NCI-H446 treated with DMSO at 0.1 percent for 48 hours (cell line): Measurements from ENCODE around the gene CACNA1S.
A peak's percentile ranks its signal among the peaks of the same experiment; 100 is the strongest.

ENCODE experiments used
- DNase-seq: peaks from one replicate; lab custom pipeline; 2025; lab: John Stamatoyannopoulos, UW

Gene CACNA1S

DNA sequence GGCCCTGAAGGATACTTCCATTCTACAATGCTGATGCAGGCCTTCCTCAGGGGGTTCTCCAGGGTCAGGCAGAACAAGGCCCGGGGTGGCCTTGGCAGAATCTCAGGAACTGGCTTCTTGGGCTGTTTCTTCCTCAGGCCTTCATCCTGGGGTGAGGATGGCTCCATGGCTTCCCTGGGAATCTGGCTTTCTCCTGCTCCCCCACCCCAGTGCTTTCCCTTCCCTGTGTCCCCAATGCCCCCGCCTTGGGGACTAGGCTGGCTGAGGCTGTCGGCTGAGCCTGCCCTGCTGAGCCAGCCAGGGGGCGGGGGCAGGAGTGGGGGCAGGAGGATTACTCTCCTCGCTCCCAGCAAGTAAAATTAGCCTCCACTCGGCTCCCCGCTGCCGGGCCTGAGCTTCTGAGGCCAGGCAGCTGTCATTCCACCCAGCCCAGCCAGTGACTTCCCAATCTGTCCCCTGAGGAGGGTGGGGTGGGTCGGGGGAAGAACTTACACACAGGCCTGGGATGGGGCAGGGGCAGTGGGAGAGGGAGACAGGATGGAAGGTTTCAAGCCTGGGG lies at the start of gene CACNA1S:
TSS of gene CACNA1S (minus strand) at position 254 of the 559 bp plus-strand sequence. CDS start at position 167, 87 bp downstream.
- DNase-seq = no peak

DNA sequence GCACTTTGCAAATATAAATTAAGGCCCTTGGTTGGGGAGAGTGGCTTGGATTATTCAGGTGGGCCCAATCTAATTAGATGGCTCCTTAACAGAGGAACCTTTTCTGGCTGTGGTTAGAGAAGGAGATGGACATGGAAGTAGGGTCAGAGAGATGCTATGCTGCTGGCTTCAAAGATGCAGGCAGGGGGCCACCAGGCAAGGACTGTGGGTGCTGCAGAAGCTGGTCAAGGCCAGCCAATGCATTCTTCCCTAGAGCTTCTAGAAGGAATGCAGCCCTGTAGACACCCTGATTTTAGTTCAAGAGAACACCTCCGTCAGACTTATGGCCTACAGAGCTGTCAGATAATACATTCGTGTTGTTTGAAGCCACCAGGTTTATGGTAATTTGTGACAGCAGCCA lies 45.7 kb upstream of the CACNA1S start:
- no peak for DNase-seq

DNA sequence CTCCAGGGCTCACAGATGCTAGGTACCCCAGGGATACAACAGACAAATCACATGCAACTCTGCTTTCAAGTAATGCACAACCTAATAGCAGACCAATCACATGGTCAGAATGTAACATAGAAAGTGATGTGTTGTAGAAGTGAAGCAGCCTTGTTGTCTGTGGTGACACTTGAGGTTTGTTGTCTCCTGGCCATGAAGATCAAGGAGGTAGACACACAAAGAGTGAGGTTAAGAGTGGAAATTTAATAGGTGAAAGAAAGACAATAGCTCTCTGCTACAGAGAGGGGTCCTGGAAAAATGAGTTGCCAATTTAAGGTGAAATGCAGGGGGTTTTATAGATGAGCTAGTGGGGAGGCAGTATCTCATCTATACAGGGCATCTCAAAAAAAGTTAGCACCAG lies 44.6 kb upstream of the CACNA1S start:
- DNase-seq = no peak

DNA sequence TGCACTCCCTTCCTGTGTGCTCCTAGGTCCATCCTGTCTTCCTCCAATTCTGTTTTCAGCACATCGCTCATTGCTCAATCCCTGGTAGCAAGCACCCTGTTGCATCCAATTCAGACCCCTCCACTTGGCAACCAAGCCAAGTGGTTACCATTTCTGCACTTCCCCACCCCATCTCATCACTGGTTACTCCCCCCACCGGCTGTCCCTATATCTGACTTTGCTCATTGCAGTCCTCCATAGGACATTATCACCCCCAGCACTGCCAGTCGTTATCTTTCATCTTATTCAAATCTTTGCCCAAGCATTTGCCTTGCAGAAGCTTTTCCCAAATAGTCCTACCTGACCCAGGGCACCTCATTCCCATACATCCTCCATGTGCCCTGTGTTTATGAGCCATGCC lies 44.1 kb upstream of the CACNA1S start:
- DNase-seq = no peak

DNA sequence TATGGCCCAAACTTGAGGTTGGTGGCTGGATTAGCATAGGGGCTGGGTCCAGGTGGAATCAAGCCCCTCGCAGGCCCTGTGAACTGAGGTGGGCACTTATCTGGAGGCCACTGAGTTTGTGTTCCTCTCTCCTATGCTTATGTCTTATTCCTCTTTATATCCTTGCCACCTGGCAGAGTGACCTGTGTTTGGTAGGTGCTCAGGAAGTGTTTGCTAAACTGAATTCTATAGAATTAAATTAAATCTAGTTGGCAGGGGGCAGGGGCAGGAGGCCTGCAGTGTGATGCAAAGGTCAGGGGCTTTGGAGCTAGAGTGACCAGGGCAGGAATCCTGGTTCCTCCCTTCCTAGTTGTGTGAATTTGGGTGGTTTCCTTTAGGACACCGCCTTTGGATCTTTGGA lies 43.1 kb upstream of the CACNA1S start:
- DNase-seq = no peak

DNA sequence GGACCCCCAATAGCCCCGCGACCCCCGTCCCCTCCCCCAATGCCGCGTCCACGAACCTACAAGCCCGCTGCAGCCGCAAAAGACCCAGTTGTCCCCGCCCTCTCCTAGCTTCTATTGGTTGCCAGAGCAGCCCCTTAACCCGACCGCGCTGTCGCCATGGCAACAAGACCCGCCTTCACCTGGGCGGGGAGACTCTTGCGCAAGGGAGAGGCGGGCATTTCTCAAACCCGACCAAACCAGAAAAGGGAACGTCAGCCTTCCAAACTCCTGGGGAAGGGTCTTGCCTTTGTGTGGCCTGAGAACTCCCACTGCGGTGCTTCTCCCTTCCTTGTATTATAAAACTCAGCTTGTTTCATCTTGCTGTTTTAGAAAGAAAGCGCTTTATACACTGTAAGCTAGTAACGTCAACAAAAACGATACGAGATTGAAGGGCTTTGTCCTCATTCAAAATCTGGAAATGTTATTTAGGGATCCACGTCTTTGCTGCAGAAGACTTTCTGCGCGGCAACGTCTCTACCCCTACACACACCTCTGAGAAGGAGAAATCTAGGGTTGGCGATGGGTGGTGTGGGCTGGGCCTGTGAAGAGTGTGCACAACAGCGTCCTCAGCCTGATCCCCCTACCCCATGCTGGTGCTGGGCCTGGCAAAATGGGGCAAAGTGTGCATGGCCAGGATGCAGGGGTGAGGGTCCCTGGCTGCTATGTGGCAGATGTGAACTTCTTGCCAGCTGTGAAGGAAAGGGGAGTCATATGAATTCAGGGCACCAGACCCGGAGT lies 42.4 kb upstream of the CACNA1S start, which contains the start of gene TMEM9:
TSS of gene TMEM9 (minus strand) at position 86 of the 777 bp plus-strand sequence. CDS start 551 bp downstream, outside the sequence.
- DNase-seq = peak; percentile 92

DNA sequence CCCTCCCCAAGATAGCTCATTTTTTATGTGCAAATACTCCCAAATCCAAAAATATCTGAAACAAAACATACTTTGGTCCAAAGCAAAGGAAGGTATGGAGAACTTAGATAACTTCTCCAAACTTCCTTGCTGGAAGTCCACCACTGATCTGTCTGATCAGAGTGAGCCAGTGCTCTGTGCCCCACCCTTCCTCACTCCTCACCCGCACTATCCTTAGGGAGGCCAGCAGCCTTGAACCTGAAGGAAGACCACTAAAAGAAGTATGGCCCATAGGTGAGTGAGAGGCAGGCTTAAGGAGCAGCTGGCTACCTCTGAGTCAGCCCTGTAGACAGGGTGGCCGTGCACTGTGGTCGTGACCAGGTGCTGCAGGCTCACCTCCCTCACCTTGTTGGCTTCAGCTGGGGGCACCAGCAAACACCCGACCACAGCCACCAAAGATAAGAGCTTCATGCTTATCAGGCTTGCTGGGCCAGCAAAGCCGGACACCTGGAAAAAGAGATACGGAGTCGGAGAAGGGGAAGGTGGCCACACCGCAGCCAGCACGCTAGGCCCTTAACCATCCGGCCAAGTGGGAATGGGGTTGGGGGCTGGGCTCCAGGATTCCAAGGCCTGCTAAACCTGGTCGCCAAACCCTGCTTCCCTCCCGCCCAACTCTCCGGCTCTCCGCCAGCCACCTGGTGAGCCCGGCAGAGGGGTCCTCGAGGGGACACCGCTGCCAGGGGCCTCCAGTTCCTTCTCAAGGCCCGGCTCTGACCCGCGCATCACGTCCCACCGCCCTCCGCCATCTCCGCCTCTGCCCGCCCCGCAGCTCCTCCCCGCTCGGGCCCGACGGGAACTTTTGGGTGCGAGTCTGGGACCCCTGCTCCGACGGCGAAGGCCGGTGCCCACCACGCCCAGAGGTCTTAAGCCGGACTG lies 41.5 kb upstream of the CACNA1S start:
- no peak for DNase-seq

DNA sequence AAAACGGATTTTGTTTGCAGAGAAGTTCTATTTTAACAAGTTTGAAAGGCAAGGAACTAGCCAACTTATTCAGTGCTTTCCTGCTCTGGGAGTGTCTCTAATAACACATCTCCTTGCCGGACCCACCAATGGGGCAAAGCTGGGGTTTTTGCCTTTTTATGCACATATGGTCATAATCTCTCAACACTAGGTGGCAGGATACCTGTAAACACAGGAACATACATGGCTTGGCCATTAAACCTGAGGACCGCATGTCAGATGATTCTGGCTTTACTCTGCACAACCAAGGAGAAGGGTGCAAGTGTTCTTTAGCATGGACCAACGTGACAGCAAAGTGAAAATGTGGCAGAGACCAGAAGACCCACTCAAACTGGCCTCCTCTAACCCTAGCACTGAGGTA lies 37.2 kb upstream of the CACNA1S start:
- no peak for DNase-seq

DNA sequence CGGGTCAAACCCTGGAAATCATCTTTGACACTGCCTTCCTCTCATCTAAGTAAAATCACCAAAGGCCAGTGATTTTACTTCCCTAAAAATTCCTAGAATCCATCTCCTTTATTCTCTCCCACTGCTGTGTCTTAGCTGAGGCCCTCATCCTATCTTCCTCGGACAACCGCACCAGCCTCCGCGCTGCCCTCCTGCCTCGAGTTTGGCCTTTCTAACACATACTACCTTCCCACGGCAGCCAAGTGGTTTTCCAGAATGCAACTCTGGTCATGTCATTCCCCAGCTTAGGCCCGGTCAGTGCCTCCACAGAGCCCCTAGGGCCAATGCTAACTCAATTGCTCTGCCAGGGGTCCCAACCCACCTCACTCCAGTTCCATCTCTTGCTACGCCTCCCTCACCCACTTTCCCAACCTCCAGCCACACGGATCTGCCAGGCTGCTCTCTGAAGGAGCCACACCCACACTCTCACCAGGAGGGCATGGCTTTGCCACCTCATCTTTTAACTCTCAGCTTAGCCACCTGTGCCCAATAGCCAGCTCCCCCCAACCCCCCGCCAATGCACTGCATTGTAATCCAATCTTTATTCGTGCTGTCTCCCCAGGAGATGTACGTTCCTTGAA lies 35.3 kb upstream of the CACNA1S start:
- DNase-seq = no peak

DNA sequence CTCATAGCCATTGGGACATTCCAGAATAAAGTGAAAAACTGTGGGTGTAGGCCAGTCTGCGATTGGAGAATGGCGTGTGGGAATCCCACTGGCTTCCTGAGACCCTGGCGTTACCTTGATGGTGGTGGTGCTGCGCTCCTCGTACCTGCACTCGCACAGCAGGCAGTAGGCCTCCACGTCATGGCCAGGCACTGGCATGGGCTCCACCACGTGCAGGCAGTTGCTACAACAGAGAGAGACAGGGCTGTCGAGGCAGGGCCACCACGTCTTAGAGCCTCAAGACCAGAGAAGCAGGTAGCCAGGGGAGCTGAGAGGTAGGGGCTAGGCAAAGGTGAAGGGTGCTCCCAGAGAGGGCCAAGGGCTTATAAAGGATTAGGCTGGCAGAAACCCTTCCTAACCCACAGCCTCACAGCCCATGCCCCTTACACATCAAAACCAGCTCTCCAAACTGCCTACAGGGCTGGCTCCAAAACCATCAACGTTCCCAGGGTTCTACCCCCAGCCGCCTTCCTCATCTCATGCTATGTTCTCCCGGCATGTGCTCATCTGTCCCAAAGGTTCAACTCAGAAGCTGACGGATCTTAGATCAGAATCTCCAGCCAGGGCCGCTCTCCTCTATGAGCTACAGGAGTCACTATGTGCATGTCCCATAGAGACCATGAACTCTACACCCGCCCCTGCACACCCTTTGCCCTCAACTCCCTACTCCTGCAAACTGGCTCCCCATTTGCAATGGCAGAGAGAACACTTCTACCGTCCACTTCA lies 34.6 kb upstream of the CACNA1S start:
- DNase-seq = no peak

DNA sequence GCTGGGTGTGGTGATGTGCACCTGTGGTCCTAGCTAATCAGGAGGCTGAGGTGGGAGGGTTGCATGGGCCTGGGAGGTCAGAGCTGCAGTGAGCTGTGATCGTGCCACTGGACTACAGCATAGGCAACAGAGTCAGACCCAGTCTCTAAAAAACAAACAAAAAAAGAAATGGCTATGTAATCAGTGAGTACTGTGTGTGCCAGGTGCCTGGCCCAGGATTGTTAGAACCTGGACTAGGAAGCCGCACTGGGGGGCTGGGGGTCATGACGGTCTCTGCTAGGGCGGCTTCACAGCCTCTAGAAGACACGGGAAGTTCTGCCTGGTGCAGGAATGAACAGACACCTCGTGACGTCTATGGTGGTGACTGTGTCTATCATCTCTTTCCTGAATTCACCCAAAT lies 33.6 kb upstream of the CACNA1S start:
- no peak for DNase-seq

DNA sequence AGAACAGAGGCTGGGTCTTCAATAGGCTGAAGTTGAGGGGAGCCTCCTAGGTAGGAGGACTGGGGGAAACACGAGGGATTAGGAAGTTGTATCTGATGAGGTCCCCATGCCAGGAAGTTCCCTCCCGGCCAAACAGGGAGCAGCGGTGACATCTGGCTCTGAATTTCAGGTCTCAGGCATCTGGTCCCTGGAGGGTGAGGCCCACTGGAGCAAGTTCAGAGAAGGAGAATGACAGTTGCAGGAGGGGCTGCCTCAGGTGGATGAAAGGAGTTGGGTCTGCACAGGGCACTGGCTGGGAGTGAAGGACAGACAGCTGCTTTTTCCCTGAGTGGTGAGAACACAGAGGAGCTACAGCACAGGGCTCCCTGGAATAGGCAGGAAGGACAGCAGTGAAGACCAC lies 32.9 kb upstream of the CACNA1S start:
- no peak for DNase-seq

DNA sequence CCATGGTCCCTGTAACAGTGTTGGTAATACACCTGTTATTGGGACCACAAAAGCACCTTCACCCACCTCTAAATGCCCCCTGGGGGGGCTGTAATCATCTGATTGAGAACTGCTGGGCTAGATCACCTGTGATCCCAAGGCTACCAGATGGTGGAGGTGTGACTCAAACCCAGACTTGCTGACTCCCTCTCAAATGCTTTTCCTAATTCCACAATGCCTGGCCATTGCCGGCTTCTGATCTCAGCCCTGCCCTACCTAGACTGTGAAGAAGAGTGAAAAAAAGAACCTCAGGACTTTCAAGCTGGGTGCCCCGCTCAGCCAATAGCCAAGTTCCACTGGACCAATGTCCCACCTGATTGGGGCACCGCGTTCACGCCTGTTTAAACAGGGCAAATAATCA lies 32.5 kb upstream of the CACNA1S start:
- no peak for DNase-seq

DNA sequence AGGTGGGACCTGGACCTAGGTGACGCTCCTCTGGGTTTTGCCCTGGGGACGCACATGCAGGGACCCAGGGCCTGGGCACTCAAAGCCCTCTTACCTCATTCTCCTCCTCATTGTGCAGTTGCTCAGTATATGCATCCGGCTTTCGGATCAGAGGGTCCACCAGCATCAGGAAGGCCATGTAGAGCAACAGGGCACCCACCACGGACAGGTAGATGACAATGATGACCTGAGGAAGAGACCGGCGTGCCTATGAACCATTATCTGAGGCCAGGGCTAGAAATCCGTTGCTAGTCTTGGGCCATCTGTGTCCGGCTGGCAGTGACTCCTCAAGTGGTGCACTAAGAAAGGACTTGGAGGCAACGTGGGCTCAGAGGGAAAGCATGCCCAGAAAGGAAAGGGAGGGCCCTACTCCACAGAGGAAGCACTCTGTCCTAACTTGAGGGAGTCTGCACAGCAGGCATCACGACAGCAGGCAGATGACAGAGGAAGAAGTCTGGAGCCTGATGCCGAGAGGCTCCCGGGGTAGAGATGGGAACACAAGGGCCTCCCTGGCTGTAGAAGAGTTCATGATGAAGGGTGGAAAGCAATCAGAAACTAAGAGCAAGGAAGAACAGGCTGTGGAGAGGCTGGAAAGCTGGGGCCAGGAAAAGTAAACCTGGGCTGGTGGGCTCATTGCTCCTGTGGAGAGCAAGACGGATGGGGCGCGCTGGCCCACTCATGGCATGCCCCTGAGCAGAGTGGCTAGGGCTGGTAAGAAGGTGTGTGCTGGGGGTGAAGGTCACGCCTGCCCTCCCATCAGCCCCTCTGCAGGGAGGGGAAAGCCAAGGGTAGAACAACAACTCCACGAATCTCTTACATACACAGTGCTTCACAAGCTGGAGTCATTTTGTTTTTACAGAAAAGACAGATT lies 31.8 kb upstream of the CACNA1S start:
- no peak for DNase-seq

DNA sequence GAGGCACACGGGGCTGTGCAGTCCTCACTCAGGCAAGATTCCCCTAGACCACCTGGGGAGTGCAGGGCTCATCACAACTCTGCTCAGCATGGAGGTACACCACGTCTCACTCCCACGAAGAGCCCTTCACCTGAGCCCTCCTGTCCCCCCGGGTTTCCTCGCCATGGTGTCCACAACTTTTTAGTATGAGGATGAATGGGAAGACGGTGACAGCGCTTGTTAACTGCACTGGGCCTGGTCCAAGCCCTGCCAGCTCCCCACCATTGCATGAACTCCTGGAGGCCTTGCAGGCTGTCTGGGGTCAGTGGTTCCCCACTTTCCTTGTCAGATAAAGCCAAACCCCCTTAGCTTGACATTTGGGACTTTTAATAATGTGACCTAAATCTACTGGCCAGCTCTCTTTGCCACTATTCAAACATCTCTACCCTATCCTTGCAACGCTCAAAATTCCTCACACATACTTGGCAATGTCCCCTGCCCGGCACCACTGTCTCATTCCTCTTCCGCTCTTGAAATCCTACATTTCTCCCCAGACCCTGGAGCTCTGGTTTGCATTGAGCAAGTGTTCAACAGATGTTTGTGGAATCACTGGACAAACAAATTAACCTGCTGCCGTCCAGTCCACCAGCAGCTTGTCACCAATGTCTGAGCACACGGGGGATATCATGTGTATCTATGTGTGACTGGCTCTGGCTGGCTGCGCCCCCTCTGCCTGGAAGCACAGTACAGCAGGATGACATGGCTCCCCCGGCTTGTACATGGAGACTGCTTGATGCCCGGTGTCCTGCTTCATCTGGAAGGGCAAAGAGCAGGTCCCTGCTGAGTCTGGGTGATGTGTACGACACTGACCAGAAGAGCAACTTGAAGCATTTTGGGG lies 30.9 kb upstream of the CACNA1S start:
- DNase-seq = no peak

DNA sequence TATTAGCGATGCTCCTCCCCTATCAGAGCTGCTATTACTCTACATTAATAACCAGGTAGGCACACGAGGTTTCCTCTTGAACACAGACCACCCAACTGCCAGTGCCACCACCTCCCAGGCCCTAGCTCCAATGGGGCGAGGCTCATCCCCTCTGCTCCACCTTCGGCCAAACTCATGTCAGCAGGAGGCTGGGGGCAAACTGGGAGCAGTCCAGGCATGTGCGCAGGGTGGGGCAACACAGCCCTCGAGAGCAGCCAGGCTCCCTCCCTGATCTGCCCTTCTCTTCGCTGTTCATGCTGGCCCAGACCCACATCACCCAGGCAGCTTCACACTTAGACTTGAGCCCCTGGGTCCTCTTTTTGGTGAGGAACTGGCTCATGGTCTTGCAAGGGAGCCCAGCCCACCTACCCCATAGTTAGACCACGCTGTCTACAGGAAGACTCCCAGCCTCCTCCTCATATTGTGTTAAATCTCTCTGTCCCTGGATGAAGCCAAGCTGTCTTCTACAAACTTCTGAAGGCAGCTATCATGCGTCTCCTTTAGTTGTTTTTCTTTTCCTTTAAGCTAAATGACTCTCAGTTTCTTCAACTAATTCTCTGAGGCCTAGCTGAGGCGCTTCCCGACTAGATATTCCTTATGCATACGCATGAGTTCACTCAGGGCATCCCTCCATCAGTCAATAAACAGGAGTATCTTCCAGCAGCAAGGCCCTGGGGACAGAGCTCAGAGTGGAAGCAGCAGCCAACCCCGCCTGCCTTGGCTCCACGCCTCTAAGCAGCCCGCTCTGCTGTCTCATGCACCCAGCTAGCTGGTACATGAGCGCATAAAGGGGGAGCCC lies 30.0 kb upstream of the CACNA1S start:
- peak; percentile 37 for DNase-seq

DNA sequence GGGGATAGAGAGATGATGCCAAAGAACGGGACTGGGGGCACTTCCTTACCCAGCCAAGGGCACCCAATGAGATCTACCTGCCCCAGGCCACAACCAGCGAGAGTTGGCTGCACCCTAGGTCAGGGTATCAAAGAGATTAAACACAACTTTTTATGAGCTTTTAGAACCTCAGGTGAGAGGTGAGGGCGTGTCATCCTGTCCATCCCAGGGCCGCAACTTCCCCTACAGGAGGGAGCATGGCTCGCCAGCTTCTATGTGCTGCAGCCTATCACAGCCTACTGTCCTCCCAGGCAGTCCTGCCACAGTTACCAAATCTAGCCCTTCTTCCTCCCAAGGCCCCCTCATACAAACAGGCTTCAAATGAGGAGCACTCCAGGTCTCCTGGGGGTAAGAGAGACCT lies 29.2 kb upstream of the CACNA1S start:
- no peak for DNase-seq

DNA sequence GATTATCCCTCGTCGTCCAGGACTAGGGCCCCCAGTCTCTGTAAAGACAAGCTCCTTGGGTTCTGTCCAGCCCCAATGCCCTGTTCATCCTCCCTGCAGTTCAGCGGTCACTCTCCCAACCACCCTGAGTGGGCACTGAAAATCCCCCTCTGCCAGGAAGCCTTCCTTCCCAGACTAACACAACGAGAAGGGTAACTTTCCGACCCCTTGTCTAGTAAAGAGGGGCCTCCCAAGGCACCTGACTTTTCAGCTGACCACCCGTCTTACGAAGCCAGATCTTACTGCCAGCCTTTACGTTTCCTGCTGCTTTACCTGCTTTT lies 28.7 kb upstream of the CACNA1S start:
- DNase-seq = no peak
